SJCRH30 (cell line): ENCODE data around the gene CHGA. TPM values are rescaled to one million over a fixed set of nuclear protein-coding genes. Genes with fewer than 3 reads are reported as not detected.

Experiments
- DNase-seq, 2 experiments: peaks; one replicate each; pipeline ENCODE4 v3.0.0-alpha.2; 2015 to 2020
- H3K27ac ChIP-seq: fragments of 250-450 bp; sonication (Bioruptor Pico); 2 replicates; pipeline ENCODE4 v1.5.1; 2020; ENCODE audit warnings: mild to moderate bottlenecking, moderate library complexity
- H3K27me3 ChIP-seq: fragments of 250-450 bp; sonication (Bioruptor Pico); 2 replicates; pipeline ENCODE4 v1.5.1; 2020; ENCODE audit warnings: mild to moderate bottlenecking, moderate library complexity
- H3K36me3 ChIP-seq: fragments of 250-450 bp; sonication (Bioruptor Pico); 2 replicates; pipeline ENCODE4 v1.5.1; 2020; ENCODE audit warnings: mild to moderate bottlenecking, moderate library complexity
- H3K4me1 ChIP-seq: fragments of 250-450 bp; sonication (Bioruptor Pico); 2 replicates; pipeline ENCODE4 v1.5.1; 2020; ENCODE audit warnings: mild to moderate bottlenecking, moderate library complexity
- H3K4me3 ChIP-seq: fragments of 250-450 bp; sonication (Bioruptor Pico); 2 replicates; pipeline ENCODE4 v1.5.1; 2020; ENCODE audit warnings: mild to moderate bottlenecking, moderate library complexity
- H3K9me3 ChIP-seq: fragments of 250-450 bp; sonication (Bioruptor Pico); replicated peaks from 2 replicates; pipeline ENCODE4 v1.5.1; 2020; ENCODE audit warnings: mild to moderate bottlenecking, moderate library complexity
- total RNA-seq: library from RNA; depleted of rRNA; stranded (reverse); fragments of >200 nt; shearing (Covaris generic); gene quantifications from 2 replicates; pipeline ENCODE4 v1.2.3, GENCODE V29; 2014; rRNA removed

Gene CHGA
- total RNA-seq, 1 experiment from 2014 or later, result not detected

GRCh38 chr14:92978229-92979021, 55.5 kb downstream of the CHGA start:
- Histone ChIP-seq H3K4me1 (peaks cover 10% of the 10 kb centered on the region), H3K4me3 (no peak overlapping the region), H3K27me3 (no peaks in the 10 kb centered on the region), H3K27ac (no peak overlapping the region), H3K36me3 (peaks cover 22% of the 10 kb centered on the region), H3K9me3 (peaks cover 17% of the 10 kb centered on the region; the same call in 1 of the 2 replicates)
- DNase-seq, result no peak

DNA sequence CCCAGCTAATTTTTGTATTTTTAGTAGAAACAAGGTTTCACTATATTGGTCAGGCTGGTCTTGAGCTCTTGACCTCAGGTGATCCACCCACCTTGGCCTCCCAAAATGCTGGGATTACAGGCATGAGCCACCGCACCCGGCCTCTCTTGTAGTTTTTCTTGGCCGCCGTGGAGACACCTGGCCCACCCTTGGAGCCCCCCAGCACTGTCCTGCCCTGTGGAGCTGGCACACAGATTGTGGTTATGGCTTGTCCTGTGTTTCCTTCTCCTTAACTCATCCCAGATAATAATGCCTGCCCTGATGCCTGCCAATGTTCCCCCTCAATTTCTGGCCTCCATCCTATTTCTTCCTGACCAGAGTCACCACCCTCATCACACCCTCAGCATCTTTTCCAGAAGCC, 57.9 kb downstream of the CHGA start:
- peaks cover 7% of the 10 kb centered on the region for H3K4me1 ChIP-seq
- peaks cover 17% of the 10 kb centered on the region for H3K36me3 ChIP-seq
- no peak for DNase-seq
- no peak overlapping the region for H3K4me3 ChIP-seq
- H3K9me3 ChIP-seq, result peaks cover 17% of the 10 kb centered on the region; the same call in 1 of the 2 replicates
- no peak overlapping the region for H3K27ac ChIP-seq
- no peaks in the 10 kb centered on the region for H3K27me3 ChIP-seq

- H3K36me3 ChIP-seq, result peaks cover 16% of the 10 kb centered on the region
- H3K4me3 ChIP-seq, result no peak overlapping the region
- DNase-seq, result no peak
- peaks cover 14% of the 10 kb centered on the region; the same call in 1 of the 2 replicates for H3K9me3 ChIP-seq
- no peaks in the 10 kb centered on the region for H3K27me3 ChIP-seq
- H3K4me1 ChIP-seq, result peaks cover 15% of the 10 kb centered on the region
- H3K27ac ChIP-seq, result no peak overlapping the region
Measured at GRCh38 chr14:92981726-92982125, 58.8 kb downstream of the CHGA start.

GRCh38 chr14:92982956-92983355, 60.0 kb downstream of the CHGA start:
- DNase-seq, result peak in 1 of 2 experiments; percentile 38
- peak overlapping the region; percentile 23; the same call in 1 of the 2 replicates for H3K27ac ChIP-seq
- no peaks in the 10 kb centered on the region for H3K27me3 ChIP-seq
- H3K9me3 ChIP-seq, result peaks cover 13% of the 10 kb centered on the region; the same call in 1 of the 2 replicates
- H3K36me3 ChIP-seq, result peaks cover 7% of the 10 kb centered on the region
- peaks cover 26% of the 10 kb centered on the region for H3K4me1 ChIP-seq
- H3K4me3 ChIP-seq, result no peak overlapping the region

DNA sequence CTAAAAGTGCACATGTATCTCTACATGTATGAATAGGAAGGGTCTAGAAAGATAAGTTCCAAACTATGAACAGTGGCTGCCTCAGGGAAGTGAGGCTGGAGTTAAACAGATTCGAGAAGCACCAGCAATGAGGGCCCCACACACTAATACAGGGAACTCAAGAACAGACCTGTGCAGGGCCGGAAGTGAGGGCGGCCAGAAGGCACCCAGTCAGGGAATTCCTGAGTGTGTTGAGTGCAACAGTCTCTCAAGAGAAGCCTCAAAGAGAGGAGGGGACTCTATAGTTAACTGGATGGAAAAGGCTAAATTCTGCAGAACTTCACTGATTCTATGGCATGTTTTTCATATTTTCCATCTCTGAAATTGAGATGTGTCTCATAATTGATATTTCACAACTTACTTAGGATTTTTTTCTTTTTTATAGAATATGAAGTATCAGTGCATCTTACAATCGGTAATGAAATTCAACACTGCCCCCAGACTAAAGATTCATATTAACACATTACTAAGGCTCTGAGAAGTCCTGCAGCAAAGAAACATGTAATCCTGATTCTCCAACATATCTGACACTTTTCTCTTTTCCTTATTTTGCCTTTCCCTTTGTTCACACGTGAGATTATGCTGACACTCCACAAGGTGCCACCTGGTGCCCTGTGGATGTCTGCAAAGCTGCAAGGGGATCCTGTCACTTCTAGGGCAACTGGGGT, 61.3 kb downstream of the CHGA start:
- Histone ChIP-seq H3K9me3 (no peaks in the 10 kb centered on the region), H3K36me3 (peaks cover 3% of the 10 kb centered on the region), H3K27me3 (no peaks in the 10 kb centered on the region), H3K4me1 (peaks cover 36% of the 10 kb centered on the region), H3K27ac (no peak overlapping the region), H3K4me3 (no peak overlapping the region)
- no peak for DNase-seq

Other genes with a start within 250 kb of the CHGA start
- 30.9 and 33.7 TPM in 2 replicates for gene LGMN, start 174.5 kb upstream of the CHGA start, total RNA-seq
- 21.6 and 22.2 TPM in 2 replicates for gene GOLGA5, start 128.8 kb upstream of the CHGA start, total RNA-seq
- 68.3 and 69.6 TPM in 2 replicates for gene ITPK1, start 192.8 kb downstream of the CHGA start, total RNA-seq